ENCODE data around the gene SYNPO2.
A peak's percentile ranks its signal among the peaks of the same experiment; 100 is the strongest.
"Not testable (repeated sequence)": the region's sequence is repeated elsewhere in the genome, so short reads cannot be mapped to it uniquely, and the experiment has no call there.

The SYNPO2 gene, protein sequence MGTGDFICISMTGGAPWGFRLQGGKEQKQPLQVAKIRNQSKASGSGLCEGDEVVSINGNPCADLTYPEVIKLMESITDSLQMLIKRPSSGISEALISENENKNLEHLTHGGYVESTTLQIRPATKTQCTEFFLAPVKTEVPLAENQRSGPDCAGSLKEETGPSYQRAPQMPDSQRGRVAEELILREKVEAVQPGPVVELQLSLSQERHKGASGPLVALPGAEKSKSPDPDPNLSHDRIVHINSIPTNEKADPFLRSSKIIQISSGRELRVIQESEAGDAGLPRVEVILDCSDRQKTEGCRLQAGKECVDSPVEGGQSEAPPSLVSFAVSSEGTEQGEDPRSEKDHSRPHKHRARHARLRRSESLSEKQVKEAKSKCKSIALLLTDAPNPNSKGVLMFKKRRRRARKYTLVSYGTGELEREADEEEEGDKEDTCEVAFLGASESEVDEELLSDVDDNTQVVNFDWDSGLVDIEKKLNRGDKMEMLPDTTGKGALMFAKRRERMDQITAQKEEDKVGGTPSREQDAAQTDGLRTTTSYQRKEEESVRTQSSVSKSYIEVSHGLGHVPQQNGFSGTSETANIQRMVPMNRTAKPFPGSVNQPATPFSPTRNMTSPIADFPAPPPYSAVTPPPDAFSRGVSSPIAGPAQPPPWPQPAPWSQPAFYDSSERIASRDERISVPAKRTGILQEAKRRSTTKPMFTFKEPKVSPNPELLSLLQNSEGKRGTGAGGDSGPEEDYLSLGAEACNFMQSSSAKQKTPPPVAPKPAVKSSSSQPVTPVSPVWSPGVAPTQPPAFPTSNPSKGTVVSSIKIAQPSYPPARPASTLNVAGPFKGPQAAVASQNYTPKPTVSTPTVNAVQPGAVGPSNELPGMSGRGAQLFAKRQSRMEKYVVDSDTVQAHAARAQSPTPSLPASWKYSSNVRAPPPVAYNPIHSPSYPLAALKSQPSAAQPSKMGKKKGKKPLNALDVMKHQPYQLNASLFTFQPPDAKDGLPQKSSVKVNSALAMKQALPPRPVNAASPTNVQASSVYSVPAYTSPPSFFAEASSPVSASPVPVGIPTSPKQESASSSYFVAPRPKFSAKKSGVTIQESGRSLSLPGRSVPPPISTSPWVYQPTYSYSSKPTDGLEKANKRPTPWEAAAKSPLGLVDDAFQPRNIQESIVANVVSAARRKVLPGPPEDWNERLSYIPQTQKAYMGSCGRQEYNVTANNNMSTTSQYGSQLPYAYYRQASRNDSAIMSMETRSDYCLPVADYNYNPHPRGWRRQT

DNA sequence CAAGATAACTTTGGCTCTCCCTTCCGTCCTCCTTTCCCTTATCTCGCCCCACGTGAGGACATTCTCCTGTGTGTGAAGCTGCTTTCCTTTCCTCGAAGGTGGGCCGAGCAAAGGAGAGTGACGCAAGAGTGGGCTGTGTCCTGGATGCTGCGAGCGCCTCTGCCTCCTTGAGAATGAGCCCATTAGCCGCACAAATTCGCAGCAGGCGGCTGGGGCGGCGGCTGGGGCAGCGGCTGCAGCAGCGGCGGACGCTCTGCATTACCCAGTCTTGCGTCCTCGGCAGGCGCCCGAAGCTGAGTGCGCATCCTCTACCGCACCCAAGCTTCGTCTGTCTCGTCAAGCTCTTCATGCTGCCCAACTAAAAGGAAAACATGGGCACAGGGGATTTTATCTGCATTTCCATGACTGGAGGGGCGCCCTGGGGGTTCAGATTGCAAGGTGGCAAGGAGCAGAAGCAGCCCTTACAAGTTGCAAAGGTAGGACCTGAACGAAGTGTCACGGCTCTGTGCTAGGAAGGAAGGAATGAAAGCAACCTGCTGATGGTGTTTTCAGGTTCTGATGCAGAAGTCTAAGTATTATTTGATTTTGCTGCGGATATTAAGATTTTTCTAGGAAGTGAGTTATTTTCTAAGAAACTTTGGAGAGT lies at the start of gene SYNPO2:
TSS of gene SYNPO2 (plus strand) at position 189 of the 646 bp plus-strand sequence. CDS start at position 372, 183 bp downstream.
- DNase-seq = no peak

DNA sequence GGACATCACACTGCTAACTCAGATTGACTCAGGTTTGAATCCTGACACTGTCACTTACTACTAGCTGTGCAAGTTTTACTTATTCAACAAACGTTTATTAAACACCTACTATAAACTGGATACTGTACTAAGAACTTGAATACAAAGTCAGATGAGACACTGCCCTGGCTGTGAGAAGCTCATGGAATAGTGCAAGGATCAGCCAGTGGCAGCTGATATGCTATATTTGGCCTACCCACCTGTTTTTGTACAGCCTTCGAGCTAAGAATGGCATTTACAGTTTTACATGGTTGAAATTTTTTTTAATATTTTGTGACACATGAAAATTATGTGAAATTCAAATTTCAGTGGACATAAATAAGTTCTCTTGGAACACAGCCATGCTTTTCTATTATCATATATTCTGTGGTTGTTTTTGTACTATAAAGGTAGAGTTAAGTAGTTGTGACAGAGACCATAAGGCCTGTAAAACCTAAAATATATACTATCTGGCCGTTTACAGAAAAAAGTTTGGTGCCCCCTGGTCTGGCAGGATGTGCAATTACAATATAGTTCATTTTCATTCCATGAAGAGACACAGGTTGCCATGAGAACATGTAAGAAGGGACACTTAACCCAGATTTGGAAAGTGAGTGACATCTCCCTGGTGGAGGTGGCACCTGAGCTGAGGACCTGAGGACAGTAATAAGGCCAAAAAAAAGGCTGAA lies 49.3 kb upstream of the SYNPO2 start:
- no peak for DNase-seq

DNA sequence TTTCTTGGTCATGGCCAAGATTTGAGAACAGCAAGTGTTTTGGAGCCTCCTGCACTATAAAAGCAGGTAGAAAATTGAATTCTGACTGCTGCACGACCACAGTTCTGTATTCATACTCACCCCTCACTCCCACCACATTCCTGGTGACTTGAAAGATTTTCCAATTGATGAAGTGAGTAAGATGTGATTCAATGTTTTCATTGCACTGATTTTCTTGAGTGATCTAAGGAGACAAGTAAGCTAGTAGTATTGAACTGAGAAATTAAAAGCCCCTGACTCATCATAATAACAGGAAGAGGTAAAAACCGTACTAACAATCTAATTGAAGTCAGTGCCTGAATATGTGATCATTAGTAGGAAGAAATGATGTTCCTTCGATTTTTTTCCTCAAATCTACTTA lies 46.6 kb upstream of the SYNPO2 start:
- no peak for DNase-seq

DNA sequence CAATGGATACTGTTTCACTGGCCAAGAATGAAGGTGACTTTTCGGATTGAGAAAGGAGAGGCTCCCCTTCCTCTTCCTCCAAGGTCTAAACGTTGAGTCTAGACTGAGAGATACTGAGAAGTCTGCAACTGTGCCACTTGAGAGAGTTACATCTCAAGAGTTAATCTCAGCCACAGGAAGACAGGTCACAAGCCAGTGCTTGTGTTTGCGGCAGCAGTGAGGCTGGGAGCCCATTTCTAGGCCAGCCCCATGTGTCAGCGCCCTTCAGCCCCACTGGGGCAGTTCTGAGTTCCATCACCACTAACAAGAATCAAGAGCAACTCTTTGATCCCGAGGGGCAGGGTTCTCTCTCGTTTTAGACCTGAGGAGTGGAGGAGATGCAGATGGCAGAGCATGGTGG lies 45.4 kb upstream of the SYNPO2 start:
- no peak for DNase-seq

DNA sequence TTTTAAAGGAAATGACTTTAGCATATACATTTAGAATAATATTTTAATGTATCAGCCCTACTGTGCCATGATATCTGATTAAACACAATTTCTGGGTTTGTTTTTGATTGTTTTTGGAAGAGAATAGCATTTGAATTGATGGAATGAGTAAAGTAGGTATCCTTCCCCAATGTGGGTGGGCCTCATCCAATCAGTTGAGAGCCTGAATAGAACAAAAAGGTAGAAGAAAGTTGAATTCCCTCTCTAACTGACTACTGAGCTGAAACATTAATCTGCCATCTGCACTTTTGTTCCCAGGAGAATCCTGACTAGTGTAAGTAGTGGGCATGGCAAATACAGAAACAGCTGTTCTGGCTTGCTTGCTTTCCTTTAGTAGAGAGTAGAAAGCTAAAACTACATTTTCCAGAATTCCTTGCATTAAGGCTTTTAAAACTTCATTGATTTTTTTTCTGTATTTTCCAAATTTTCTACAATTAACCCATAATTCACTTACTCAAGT lies 43.1 kb upstream of the SYNPO2 start:
- DNase-seq = no peak

DNA sequence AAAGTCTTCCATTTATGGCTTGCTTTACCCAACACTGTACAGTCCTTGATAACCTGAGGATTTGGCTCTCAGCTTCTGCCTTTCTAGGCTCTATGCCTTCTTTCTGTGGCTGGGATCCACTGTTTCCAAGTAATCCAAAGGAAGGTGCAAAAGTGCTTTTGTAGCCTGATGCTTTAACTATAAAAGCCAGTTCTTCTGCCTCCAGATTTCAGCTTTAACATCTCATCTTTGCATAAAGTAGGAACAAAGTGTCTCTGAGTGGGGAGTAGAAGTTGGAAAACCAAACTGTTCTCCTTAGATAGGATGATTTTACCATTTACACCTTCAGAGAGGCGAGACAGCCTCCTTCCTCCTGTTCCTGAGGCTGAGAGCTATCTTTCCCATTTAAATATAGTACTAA lies 41.7 kb upstream of the SYNPO2 start:
- no peak for DNase-seq

DNA sequence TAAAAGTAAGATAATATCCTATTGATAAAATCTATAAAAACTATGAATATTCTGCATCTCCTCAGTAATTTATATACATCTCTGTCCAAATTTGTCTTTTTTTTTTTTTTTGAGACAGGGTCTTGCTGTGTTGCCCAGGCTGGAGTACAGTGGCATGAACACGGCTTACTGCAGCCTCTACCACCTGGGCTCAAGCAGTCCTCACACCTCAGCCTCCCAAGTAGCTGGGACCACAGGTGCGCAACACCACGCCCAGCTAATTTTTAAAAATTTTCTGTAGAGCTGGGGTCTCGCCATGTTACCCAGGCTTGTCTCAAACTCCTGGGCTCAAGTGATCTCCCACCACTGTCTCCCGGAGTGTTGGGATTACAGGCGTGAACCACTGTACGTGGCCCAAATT lies 40.4 kb upstream of the SYNPO2 start:
- DNase-seq = no peak

DNA sequence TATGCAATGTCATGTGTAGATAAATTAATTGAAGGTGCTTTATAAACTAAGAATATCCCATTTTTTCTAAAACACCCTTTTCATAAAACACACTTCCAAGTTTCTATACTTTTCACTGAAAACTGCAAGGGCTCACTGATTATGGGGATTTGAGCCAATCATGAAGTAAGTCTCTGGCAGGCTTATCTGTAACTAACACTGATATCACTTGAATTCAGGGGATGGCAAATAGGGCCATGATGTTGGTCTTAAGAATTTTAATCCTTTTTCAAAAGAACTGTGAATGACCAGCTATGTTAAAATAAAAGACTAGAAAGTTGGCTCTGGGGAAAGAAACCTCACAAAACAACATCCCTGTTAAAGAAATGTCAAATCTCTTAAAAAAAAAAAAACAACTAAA lies 39.8 kb upstream of the SYNPO2 start:
- DNase-seq = no peak

DNA sequence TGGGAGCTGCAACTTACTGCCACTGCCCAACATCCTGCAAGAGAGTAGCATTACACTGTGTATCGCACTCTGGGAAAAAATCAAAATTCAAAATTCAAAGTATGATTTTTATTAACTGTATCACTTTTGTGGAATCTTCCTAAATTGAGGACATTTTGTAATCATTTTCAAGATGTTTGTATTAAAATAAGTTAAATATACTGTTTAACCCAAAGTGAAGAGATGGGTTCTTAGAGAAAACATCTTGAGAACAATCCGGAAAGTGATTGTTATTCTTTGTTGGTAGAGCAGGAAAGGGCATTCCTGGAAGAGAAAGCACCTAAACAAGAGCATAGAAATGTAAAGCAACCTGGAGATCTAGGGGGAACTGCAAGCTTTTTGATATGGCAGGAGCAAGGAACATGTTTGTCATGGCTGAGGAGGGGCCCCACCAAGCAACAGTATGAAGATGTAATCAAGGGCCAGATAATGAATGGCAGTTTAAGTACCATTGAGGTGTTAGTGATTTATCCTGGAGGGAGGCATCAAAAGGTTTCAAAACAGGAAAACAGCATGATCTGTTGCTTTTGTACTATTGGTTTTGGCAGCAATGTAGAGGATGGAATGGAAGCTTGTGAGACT lies 38.7 kb upstream of the SYNPO2 start:
- no peak for DNase-seq

DNA sequence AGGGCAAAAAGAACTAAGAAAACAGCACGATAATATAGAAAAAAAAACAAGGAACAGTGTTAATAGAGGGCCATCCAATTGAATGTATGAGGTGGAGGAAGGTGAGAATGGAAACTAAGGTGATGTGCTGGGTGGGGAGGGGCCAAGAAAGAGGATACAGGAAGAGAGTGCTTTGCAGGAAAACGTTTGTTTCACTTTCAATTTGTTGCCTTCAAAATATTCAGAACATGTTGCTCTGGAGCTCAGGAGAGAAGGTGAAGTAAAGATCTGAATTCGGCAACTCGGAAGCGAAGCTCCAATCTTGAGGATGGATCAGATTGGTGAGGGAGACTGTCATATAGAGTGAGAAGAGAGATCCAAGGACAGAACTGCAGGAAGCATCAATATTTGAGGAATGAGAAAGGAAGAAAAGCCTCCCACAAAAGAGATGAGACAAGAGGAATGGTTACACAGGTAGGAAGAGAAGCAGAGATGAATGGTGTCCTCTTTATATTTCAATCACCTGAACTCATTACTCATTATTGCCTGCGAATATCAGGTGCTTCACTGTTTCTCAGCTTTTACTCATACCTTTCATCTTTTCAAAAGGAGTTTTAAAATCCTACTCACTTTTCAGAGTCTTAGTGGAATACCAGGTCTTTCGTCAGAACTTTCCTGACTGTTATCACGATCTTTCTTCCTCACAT lies 38.0 kb upstream of the SYNPO2 start:
- DNase-seq = peak; percentile 21

DNA sequence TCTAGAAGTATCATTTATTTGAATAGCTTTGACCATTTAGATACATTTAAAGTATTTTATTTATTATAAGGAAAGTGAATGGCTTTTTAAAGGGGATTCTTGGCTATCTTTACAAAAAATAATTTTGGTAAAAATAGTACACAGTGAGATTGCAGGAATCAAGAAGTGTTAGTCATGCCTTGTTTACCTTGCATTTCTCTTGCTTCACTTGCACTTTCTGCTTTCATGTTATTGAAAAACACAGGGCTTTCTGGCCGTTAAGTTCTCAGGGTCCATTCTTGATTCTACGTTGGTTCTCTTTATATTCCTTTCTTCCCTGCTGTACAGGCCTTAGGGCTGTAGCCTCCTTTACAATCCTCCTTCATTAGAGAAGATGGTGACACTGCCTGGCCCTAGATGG lies 30.9 kb upstream of the SYNPO2 start:
- no peak for DNase-seq

DNA sequence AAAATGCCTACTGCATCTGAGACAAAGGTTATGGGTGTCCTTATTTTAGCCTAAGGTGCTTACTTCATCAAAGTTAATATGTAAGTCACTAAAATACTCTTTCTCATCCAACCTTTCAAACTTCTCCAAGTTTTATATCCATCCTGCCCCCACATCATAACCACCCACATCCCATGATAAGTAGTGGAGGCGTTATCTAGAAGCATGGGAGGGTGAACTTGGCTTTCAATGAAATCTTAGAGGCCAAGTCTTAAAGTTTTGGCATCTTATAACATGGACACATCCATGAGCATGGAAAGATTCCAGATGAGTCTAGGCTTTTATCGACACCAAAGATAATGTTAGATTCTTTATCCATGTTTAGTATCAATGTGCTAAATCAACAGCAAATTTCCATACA lies 29.9 kb upstream of the SYNPO2 start:
- DNase-seq = no peak

DNA sequence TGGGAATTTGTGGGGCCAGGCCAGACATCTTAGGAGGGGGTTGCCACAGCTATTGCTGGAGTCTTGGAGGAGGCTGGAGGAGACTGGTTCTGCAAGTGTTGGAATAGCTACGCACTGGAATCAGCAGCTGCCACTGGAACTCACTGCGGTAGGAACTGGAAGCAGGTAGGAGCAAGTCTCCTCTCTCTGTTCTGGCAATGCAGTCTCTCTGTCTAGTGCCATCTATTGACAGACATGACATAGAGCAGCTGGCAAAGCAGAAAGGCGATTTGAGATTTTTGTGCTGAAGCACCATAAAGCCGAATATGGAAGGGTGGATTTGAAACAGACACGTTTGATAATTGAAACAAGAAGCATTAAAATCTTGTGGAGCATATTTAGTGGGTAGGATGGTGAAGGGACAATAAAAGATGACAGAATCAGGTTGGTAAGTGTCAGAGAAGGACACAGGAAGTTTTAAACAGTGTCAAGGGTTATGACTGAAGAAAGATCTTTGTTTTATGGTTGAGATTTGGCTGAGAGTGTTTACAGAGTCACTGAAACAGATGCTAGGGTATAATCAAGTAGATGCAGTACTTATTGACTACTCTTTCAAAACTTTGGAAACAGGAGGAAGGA lies 23.5 kb upstream of the SYNPO2 start:
- DNase-seq = peak; percentile 32

DNA sequence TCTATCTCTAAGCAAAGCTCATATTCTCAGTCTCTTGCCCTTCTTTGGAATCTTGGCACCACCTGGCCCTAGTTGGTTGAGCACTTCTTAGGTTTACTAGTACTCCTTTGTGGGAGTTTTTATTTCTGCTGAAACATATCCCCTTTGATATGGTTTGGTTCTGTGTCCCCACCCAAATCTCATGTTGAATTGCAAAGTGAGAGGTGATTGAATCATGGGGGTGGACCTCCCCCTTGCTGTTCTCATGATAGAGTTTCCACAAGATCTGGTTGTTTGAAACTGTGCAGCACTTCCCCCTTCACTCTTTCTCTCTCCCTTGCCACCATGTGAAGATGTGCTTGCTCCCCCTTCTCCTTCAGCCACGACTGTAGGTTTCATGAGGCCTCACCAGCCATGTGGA lies 22.2 kb upstream of the SYNPO2 start:
- DNase-seq = no peak

DNA sequence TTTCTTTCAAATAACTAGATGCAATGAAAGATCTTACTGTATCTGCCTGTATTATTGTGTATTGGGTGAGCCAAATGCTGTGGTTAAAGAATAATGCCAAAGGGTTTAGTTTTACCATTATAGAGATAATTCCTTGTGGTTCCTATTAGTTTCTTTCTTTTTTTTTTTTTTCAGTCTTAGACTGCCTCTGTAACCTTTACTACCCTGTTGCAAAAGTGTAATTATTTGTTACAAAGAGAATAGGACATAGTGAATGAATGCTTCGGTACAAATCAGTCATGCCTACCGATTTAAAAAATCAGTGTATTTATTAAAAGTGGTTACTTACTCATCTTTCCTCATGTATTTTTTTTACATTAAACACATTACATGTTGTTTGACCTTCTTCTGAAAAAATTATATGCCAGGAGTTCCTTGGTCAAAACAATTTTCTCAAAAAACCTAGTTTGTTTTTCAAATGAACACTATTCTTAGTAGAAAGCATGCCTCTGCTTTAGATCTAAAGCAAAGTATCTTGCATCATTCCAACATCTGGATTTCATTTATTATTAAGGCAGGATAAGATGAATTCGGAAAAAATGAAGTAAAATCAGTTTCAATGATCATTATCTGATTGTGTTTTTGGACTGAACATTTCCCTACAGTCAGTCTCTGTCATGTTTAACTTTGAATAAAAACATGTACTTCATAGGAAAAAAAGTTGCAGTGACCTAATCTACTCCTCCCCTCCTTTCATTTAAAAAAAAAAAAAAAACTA lies 21.2 kb upstream of the SYNPO2 start:
- no peak for DNase-seq

DNA sequence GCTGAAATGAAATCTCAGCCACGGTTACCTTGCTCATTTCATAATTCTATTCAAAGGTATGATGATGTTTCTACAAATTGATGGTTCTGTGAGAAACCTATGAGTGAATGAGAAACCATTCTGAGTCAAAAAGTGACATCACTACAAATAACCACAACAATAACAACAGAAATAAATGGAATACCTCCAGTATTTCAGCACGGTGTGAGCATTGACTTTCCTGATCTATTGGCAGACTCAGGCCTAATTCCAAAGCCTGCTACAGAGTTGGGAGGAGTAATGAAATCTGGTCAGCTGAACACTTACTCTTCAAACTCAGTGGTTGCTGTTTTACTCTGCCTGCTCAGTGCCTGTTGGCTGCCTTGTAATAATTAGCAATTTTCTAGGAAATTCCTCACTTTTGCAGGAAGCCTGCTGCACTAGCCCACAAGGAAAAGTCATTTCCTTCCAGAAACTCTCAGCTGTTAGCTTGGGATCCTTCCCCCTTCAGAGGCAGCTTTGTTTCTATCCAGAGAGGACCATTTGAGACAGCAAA lies 18.8 kb upstream of the SYNPO2 start:
- no peak for DNase-seq

DNA sequence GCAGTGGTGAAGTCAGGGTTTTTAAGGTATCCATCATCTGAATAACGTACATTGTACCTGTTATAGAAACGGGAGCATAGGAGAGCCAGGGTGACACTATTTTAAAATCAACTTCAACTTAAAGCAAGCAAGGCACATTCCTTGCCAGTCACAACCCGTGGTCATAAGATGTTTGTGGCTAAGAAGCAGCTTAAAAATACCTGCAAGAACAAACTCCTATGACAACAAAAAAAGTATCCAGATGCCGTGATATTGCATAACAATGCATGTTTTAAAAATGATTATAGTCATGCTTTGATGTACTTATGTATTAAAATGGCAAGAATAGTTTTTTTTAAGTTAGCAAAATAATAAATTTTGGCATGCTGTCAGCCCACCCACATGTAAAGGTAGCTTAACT lies 16.5 kb upstream of the SYNPO2 start:
- no peak for DNase-seq

DNA sequence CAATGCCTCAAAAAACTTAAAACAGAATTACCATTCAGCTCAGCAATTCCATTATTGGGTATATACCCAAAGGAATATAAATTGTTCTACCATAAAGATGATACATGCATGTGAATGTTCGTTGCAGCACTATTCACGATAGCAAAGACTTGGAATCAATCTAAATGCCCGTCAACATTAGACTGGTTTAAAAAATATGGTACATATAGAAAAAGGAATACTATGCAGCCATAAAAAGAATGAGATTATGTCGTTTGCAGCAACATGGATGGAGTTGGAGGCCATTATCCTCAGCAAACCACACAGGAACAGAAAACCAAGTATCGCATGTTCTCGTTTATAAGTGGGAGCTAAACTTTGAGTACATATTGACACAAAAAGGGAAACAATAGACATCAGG lies 10.9 kb upstream of the SYNPO2 start:
- no peak for DNase-seq

DNA sequence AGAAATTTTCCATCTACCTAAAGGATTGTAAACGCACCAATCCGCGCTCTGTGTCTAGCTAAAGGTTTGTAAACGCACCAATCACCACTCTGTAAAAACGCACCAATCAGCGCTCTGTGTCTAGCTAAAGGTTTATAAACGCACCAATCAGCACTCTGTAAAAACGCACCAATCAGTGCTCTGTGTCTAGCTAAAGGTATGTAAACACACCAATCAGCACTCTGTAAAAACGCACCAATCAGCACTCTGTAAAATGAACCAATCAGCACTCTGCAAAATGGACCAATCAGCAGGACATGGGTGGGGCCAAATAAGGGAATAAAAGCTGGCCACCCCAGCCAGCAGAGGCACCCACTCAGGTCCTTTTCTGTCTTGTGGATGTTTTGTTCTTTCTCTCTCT lies 10.1 kb upstream of the SYNPO2 start:
- not testable (repeated sequence) for DNase-seq
